Measurements from ENCODE around the gene SIK3.

SIK3 gene

DNA sequence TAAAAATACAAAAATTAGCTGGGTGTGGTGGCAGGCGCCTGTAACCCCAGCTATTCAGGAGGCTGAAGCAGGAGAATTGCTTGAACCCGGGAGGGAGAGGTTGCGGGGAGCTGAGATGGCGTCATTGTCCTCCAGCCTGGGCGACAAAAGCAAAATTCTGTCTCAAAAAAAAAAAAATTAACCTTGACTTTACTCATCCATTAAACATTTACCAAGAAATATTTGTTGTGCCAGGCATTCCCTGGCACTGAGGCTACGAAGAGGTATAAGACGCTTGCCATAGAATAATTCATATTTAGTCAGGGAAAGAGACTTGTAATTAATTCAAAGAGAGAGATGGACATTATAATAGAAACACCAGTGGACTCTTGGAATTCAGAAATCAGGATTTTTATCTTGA is 32.7 kb upstream of the SIK3 start:
- TF ChIP-seq CTCF (IDR thresholded peaks at IDR 0.05), result no peak

GRCh38 chr11:117128289-117128688 is 30.1 kb upstream of the SIK3 start:
- TF ChIP-seq CTCF (IDR thresholded peaks at IDR 0.05), result no peak

- no peak for TF ChIP-seq CTCF (IDR thresholded peaks at IDR 0.05)
These were observed 29.1 kb upstream of the SIK3 start for GRCh38 chr11:117127171-117127901.

- no peak for TF ChIP-seq CTCF (IDR thresholded peaks at IDR 0.05)
These were observed 28.2 kb upstream of the SIK3 start for GRCh38 chr11:117126223-117126965.

- TF ChIP-seq CTCF (IDR thresholded peaks at IDR 0.05), result no peak
These were observed 24.3 kb upstream of the SIK3 start for GRCh38 chr11:117122556-117122955.

DNA sequence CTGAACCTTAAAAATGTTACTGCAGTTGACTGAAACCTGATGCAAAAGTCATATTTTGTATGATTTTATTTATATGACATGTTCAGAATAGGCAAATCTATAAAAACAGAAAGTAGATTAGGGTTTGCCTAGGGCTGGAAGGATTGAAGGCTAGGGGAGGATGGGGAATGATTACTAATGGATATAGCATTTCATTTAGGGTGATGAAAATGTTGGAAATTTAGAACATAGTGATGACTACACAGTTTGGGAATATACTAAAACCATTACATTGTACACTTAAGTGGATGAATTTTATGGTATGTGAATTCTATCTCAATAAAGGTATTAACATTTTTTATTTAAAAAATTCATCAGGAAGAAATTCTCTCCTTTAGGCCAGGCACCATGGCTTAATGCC is 22.9 kb upstream of the SIK3 start:
- TF ChIP-seq CTCF (IDR thresholded peaks at IDR 0.05), result no peak

GRCh38 chr11:117117681-117118080 is 19.5 kb upstream of the SIK3 start:
- no peak for TF ChIP-seq CTCF (IDR thresholded peaks at IDR 0.05)
